Gastroesophageal sphincter (tissue), 3 donors: ENCODE measurements around the gene NSD2.

ENCODE experiments used
- CTCF ChIP-seq, 4 experiments: fragments of 200-600 bp in 2 of 4; fragments of 450-650 bp in 2 of 4; sonication (generic) in 1 of 4; IDR thresholded peaks; one replicate each; pipeline ENCODE4 v1.5.1; 2017 to 2019; ENCODE audit warnings: antibody characterized with exemption in 4 of 4, mild to moderate bottlenecking in 2 of 4, moderate library complexity in 2 of 4
- POLR2A ChIP-seq, 2 donors: fragments of 450-650 bp; IDR thresholded peaks; one replicate each; pipeline ENCODE4 v1.6.1; 2017; ENCODE audit warnings: antibody characterized with exemption in 2 of 2, mild to moderate bottlenecking in 2 of 2, moderate library complexity in 1 of 2
- POLR2AphosphoS5 ChIP-seq: sonication (generic); formaldehyde crosslinking; IDR thresholded peaks from one replicate; pipeline ENCODE4 v1.6.1; 2017; ENCODE audit warnings: antibody characterized with exemption

DNA sequence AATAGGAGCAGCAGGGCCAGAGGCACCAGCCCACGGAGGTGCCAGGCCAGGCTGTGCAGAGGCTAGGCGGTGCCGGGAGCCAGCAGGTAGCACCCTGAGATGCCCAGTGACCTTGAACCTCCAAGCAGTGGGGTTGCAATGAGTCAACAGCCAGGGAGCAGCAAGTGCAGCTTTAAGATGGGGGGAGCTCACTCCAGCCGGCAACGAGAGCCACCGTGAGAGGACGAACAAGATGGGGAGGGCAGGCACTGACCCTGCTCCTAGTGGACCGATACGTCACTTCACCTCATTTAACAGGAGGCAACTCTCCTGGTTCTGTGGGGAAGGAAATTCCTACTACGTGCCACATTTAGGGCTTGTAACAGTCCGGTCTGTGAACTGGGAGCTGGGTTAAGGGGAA lies 20.0 kb upstream of the NSD2 start:
- TF ChIP-seq CTCF (IDR thresholded peaks at IDR 0.05): no peak
- no peak for TF ChIP-seq POLR2A (IDR thresholded peaks at IDR 0.05)
- no peak for TF ChIP-seq POLR2AphosphoS5
